Activated gamma-delta T cell treated with anti-CD3 and anti-CD28 coated beads, Interleukin-2, amount 50 U/mL, for 16 hours (primary cell): Measurements from ENCODE around the gene SMG9.
"Not testable (repeated sequence)": the region's sequence is repeated elsewhere in the genome, so short reads cannot be mapped to it uniquely, and the experiment has no call there.

ENCODE experiments used
- DNase-seq: peaks from one replicate; pipeline ENCODE4 v3.0.0-alpha.2; 2020; ENCODE audit warnings: low read depth

Gene SMG9

DNA sequence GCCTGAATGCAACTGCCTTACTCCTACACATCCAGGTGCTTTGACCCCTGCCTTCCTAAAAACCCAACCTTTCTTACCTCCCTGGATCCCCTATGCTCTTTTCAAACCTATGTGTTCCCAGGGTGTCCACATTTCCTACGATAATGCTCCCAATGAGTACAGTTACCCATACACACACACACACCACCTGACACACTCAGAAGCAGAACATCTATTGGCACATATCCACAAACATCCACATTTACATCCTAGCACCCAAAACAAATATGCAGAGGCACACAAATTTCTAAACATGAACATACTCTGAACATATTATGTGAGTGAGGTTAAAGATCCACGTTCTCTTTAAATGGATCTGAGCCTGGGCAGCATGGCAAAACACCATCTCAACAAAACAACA is 62.4 kb downstream of the SMG9 start:
- DNase-seq: no peak

DNA sequence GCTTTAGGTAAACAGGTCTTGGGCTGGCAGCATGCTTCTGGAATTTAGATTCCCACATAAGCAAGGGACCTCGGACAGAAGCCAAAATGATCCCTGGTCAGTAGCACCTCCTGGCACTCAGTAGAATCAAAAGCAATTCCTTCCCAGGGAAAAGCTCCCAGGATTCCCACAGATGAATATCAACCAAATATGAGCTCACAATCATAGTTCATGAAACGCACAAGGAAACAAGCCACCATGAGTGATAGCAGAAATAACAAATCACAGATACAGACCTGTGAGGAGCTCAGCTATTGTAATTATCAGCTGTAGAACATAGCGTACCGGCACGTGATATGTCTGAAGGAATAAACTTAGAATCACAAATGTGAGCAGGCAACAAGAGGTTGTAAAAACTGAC is 63.0 kb downstream of the SMG9 start:
- no peak for DNase-seq

DNA sequence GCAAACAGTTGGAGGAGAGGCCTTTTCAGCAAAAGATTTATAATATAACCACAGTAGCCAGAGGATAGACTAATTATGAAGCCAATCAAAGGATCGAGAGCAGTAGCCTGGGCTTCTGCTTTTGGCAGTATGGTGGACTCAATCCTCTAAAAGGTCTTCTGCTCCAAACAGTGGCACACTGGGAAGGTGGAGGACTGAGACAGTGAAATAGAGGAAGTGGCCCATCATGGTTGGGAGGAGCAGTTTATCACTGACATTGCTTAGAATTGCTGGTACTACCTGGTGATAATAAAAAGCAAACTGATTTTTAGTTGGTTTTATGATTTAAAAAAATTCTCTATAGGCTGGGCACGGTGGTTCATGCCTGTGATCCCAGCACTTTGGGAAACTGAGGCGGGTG is 63.9 kb downstream of the SMG9 start:
- DNase-seq: no peak

DNA sequence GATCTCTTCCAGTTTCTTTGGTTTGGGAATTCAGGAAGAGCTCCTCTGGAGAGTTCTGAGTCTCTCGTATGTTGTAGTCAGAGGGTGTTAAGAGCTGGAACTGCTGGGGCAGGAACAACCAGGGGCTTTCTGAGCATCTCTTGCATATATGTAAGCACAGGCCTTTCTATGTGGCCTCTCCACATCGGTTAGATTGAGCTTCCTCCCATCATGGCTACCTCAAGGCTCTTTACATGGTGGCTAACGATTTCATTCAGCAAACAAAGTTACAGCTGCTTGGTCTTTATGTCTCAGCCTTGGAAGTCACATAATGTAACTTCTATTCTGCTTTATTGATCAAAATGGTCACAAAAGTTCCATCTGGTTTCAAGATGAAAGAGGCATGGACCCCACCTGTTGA is 64.3 kb downstream of the SMG9 start:
- no peak for DNase-seq

DNA sequence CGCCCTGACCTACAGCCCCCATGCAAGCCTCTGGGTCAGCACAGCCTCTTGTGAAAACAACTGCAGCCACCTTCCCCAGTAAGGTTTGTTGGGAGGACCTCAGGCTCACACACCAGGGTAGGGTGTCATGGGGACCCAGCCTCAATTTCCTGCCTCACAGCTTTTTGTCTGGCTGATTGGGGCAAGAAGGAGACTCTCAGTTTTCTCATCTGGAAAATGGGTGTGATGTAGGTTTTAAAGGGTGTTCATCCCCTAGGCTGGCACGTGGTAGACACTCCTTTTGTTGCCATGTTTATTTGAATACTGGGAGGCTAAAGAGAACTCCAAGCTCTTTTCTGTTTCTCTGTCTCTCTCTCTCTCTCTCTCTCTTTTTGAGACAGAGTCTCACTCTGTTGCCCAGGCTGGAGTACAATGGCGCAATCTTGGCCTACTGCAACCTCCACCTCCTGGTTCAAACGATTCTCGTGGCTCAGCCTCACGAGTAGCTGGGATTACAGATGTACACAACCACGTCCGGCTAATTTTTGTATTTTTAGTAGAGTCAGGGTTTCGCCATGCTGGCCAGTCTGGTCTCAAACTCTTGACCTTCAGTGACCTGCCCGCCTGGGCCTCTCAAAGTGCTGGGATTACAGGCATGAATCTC is 66.6 kb downstream of the SMG9 start:
- DNase-seq: no peak

DNA sequence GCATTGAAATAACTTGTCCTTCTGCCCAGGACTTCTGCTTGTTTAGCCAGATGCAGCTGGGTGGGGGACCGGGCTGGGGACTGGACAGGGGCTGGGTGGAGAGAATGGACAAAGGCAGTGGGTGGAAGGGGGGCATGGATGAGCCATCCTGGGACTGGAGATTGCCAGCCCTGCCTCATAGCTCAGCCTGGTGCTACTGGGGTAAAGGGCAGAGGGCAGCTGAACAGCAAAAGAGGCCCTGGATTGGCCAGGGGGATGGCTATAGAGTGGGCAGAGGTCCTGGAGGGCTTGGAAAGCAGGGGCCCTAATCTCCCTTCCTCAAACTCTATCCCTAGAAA is 67.1 kb downstream of the SMG9 start:
- DNase-seq: no peak

DNA sequence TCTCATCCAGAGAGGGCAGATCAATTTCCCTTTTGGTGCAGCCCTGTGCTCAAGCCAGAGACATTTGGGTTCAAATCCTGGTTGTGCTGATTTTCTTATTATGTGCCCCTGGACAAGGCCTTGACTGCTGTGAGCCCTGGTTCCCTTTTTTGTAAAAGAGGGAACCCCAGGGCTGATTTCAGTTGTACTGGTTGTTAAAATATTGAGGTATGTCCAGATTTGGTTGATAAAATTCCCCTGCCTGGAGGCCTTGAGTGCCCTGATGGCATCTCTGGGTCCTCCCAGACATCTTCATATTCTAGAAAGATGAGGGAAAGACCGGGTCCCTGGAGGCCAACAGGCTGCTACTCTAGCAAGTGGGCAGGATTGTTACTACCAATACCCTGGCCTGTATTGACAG is 70.4 kb downstream of the SMG9 start:
- DNase-seq: no peak

DNA sequence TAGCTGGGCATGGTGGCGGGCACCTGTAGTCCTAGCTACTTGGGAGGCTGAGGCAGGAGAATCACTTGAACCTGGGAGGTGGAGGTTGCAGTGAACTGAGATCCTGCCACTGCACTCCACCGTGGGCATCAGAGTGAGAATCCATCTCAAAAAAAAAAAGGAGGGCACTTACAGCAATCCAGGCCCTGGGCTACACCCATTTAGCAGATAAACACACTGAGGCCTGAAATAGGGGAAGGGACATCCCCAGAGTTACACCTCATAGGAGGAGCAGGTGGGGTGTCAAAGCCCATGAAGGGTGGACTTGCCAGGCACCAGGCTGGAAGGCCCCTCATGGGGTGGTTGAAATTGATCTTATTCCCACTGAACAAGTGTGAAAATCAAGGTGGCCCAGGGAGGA is 70.9 kb downstream of the SMG9 start:
- no peak for DNase-seq

DNA sequence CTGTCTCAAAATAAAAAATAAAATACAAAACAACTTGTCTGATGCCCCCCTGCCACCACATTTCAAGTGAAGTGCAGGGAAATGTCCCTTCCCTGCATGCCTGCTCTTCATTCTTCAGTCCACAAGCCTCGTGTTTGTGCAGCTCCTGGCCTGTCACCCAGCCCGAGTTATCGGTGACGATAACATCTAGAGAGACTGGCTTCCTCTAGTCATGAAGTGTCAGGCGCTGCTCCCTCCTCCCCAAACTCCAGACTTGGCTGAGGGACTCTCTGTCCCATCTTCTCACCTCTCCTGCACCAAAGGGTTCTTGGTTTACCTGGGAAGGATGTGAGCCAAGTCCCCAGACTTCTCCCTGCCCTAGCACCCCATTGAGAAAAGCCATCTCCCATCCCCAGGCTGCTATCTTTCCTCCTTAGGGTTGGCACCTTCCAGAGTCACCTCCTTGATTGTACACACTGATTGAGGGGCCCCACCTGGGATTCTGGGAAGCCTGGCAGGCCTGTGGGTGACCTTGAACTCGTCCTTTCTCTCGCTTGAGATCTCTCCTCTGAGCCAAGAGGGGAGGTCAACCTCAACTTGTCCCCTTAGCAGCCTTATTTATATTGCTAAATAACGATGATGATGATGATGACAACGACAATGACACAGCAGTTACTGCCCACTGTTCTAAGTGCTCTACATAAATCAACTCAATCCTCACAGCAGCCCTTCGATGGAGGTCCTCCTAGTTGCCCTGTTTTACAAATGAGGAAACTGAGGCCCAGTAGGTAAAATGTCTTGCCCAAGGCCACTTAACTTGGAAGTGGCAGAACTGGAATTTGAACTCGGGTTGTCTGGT is 71.7 kb downstream of the SMG9 start:
- no peak for DNase-seq

DNA sequence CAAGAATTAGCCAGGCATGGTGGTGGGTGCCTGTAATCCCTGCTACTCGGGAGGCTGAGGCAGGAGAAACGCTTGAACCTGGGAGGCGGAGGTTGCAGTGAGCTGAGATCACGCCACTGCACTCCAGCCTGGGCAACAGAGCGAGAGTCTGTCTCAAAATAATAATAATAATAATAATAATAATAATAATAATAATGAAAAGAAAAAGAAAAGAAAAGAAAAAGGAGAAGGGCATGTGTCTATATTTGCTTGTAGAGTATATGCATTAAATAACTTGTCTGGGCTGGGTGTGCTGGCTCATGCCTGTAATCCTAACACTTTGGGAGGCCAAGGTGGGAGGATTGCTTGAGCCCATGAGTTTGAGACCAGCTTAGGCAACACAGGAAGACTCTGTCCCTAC is 72.5 kb downstream of the SMG9 start:
- not testable (repeated sequence) for DNase-seq

DNA sequence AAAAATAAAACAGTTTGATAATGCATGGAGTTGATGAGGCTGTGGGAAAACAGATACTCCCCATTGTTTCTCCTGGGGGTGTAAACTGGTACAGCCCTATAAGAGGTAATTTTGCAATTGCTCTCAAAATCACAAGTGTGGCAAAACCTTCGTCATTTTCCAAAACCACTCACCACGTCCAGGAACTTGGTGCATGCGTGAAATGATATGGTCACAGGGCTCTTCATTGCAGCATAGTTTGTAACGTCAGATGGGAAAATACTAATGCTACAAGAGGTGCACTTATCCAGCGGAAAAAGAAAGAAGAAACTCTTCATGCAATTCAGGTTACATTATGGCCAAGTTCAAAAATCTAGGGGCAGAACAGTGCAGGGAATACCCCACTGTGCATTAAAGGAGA is 72.9 kb downstream of the SMG9 start:
- DNase-seq: no peak

DNA sequence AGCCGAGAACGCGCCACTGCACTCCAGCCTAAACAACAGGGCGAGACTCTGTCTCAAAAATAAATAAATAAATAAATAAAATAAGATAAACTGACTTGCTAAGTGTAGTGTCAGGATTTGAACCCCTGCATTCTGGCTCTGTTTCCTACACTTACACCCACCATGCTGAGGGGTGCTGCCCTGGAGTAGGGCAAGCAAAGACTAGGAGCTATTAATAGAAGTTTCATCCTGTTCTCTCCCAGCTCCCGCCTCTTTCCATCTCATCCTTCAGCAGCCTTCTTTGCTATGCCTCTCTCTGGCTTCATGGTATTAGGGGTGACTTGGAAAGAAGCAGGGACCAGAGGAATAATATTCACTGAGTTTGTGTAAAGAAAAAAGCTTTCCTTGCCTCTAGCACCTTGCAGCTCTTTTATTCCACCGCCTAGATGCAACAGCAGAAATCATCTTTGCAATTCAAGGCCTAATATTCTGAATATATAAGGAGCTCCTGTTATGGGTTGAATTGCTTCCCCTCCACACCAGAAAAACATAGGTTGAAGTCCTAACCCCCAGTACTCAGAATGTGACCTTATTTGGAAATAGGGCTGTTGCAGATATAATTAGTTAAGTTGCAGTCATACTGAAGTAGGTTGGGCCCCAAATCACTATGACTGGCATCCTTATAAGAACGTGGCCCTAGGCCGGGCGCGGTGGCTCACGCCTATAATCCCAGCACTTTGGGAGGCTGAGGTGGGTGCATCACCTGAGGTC is 76.1 kb downstream of the SMG9 start:
- no peak for DNase-seq
